ENCODE data around the gene IFIT2. TPM values are rescaled to one million over a fixed set of nuclear protein-coding genes. Genes with fewer than 3 reads are reported as not detected.
A peak's percentile ranks its signal among the peaks of the same experiment; 100 is the strongest.

Gene IFIT2
- total RNA-seq, 4 donors from 2014 or later, result 3.3 to 11.4 (median 6.0) TPM

DNA sequence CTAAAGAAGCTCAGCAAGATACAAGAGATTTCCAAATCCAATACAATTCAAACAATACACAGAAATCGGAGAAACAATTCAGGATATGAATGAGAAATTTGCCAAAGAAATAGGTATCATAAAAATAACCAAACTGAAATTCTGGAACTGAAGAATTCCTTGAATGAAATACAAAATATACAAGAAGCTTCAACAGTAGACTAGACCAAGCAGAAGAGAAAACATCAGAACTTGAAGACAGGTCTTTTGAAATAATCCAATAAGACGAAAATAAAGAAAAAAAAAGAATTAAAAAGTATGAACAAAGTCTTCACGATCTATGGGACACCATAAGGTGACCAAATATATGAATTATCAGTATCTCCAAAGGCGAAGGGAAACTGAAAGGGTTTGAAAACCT lies 2.8 kb upstream of the IFIT2 start:
- WGBS, 2 donors, result 83 to 84% methylated on average over 4 of the region's 4 CpGs
- H3K36me3 ChIP-seq, result no peaks in the 10 kb centered on the region
- H3K4me3 ChIP-seq, result no peak overlapping the region
- no peak overlapping the region for H3K27ac ChIP-seq
- TF ChIP-seq EP300 (IDR thresholded peaks at IDR 0.05) (no peak), CTCF (IDR thresholded peaks at IDR 0.05) (no peak), POLR2A (IDR thresholded peaks at IDR 0.05) (no peak)
- H3K27me3 ChIP-seq, result no peaks in the 10 kb centered on the region
- no peaks in the 10 kb centered on the region for H3K9me3 ChIP-seq
- H3K4me1 ChIP-seq, result peaks cover 0 to 52% (median 31%) of the 10 kb centered on the region in 4 donors
- no peak for DNase-seq (ENCODE audit: low spot score in 2 of 2)

DNA sequence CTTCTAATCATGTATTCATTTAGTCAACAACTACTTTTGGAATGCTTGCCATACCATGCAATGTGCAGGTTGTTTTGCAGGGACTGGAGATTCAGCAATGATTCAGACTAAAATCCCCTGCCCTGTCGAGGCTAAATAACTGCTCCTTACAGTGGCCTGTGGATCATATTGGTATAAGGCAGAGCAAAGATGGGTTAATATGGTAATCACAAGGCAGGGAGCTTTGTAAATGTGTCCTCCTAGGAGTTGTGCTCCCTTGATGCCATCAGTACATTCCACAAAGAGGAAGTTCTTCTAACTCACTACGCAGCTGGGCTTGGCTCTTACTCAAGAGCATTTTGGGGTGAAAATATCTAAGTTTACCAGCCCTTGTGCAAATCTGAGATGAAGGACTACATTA lies 614 bp upstream of the IFIT2 start:
- H3K27ac ChIP-seq, result peak overlapping the region; percentile 82 to 96 (median 90)
- no peaks in the 10 kb centered on the region for H3K9me3 ChIP-seq
- peak overlapping the region; percentile 40 to 60 (median 54) for H3K4me3 ChIP-seq
- no peak for TF ChIP-seq CTCF (IDR thresholded peaks at IDR 0.05)
- no peak for TF ChIP-seq EP300 (IDR thresholded peaks at IDR 0.05)
- TF ChIP-seq POLR2A (IDR thresholded peaks at IDR 0.05), result no peak
- 0% methylated on average over 2 of the region's 2 CpGs for WGBS, 2 donors
- peak in 1 of 2 donors; percentile 51 for DNase-seq (ENCODE audit: low spot score in 2 of 2)
- no peaks in the 10 kb centered on the region for H3K27me3 ChIP-seq
- peaks cover 0 to 8% (median 0%) of the 10 kb centered on the region in 3 donors for H3K36me3 ChIP-seq
- H3K4me1 ChIP-seq, result peaks cover 0 to 54% (median 34%) of the 10 kb centered on the region in 4 donors

DNA sequence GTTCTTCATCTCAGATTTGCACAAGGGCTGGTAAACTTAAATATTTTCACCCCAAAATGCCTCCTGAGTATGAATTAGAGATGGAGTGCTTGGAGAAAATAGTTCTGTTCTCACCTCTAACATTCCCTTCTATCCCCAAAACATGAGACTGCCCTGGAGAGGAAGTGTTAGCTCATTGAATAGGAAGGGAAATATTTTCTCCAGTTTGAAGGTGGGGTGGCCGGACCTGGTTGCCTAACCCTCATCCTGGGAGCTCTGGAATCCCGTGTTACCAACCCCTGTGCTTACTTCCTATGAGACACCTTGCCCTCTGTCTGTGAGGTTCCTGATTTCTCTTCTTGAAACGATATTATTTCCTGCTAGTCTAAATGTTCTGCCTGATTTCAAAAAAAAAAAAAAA lies 779 bp downstream of the IFIT2 start:
- DNase-seq (ENCODE audit: low spot score in 2 of 2), result no peak
- Histone ChIP-seq H3K27me3 (no peaks in the 10 kb centered on the region), H3K4me1 (peaks cover 0 to 47% (median 29%) of the 10 kb centered on the region in 4 donors), H3K36me3 (peaks cover 0 to 21% (median 0%) of the 10 kb centered on the region in 3 donors), H3K4me3 (peak overlapping the region; percentile 40 to 60 (median 54)), H3K27ac (peak overlapping the region; percentile 82 to 96 (median 90)), H3K9me3 (no peaks in the 10 kb centered on the region)
- 1% methylated on average over 3 of the region's 3 CpGs for WGBS, 2 donors
- TF ChIP-seq POLR2A (IDR thresholded peaks at IDR 0.05) (no peak), EP300 (IDR thresholded peaks at IDR 0.05) (no peak), CTCF (IDR thresholded peaks at IDR 0.05) (no peak)

DNA sequence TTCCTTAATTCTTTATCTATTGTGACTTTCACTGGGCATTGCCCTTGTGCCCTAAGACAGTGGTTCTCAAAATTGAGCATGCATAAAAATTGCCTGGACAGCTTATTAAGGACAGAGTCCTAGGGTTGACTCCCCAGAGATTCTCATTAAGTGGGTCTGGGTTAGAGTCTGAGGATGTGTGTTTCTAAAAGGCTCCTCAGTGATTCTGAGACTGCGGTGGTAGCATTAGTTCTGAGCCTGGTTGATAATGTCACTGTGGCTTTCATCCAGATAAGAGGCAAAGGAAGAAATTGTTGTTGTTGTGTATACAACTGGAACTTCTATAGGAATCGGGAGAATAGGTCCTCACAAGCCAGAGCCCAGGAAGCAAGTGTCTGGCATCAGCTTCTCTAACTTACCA lies 1.3 kb downstream of the IFIT2 start:
- peak overlapping the region in 3 of 4 donors; percentile 11 to 60 (median 51) for H3K4me3 ChIP-seq
- WGBS, 2 donors, result 20 to 21% methylated on average over 2 of the region's 2 CpGs
- DNase-seq (ENCODE audit: low spot score in 2 of 2), result no peak
- H3K27ac ChIP-seq, result peak overlapping the region; percentile 82 to 96 (median 90)
- peaks cover 0 to 27% (median 0%) of the 10 kb centered on the region in 3 donors for H3K36me3 ChIP-seq
- peaks cover 0 to 46% (median 29%) of the 10 kb centered on the region in 4 donors for H3K4me1 ChIP-seq
- TF ChIP-seq POLR2A (IDR thresholded peaks at IDR 0.05) (no peak), CTCF (IDR thresholded peaks at IDR 0.05) (no peak), EP300 (IDR thresholded peaks at IDR 0.05) (no peak)
- no peaks in the 10 kb centered on the region for H3K9me3 ChIP-seq
- H3K27me3 ChIP-seq, result no peaks in the 10 kb centered on the region

GRCh38 chr10:89304026-89304425 lies 2.2 kb downstream of the IFIT2 start:
- peaks cover 0 to 46% (median 29%) of the 10 kb centered on the region in 4 donors for H3K4me1 ChIP-seq
- peaks cover 0 to 35% (median 0%) of the 10 kb centered on the region in 3 donors for H3K36me3 ChIP-seq
- H3K27ac ChIP-seq, result peak overlapping the region in 3 of 4 donors; percentile 86 to 96 (median 93)
- H3K4me3 ChIP-seq, result peak overlapping the region in 1 of 4 donors; percentile 51
- TF ChIP-seq CTCF (IDR thresholded peaks at IDR 0.05) (no peak), POLR2A (IDR thresholded peaks at IDR 0.05) (no peak)
- no peaks in the 10 kb centered on the region for H3K9me3 ChIP-seq
- H3K27me3 ChIP-seq, result no peaks in the 10 kb centered on the region
- no peak for DNase-seq (ENCODE audit: low spot score in 2 of 2)
- 55 to 62% methylated on average over 4 of the region's 4 CpGs for WGBS, 2 donors
